Measurements from ENCODE around the gene JADE2.
A peak's percentile ranks its signal among the peaks of the same experiment; 100 is the strongest.
"Not testable (repeated sequence)": the region's sequence is repeated elsewhere in the genome, so short reads cannot be mapped to it uniquely, and the experiment has no call there.

JADE2 gene

DNA sequence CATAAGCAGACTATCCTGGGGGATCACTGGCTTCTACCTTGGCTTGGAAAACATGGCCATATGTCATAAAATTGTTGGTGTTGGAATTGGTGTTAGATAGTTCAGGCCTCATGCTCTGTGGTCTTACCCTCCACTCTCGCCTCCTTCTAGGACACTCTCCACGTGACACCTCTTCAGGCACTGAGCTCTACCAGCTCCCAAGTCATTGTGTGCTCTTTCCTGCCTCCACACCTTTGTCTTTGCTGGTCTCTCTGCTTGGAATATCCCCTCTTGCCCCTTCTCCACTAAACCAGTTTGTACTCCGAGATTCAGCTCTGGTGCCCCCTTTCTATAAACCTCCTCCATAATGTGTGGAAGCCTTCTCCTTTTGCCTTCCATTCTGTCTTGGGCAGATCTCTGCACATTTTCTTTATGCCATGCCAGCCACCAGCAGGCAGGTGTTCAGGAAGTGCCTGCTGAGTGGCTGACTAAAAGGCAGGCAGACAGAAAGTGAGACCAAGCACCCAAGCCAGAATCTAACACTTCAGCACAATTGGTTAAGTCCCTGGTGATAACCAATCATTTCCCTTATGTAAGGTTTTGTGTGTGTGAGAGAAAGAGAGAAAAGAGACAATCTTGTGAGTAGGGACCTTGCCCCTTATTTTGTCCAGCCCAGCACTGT lies 69.5 kb downstream of the JADE2 start:
- peak in 1 of 3 experiments; percentile 48 for DNase-seq

DNA sequence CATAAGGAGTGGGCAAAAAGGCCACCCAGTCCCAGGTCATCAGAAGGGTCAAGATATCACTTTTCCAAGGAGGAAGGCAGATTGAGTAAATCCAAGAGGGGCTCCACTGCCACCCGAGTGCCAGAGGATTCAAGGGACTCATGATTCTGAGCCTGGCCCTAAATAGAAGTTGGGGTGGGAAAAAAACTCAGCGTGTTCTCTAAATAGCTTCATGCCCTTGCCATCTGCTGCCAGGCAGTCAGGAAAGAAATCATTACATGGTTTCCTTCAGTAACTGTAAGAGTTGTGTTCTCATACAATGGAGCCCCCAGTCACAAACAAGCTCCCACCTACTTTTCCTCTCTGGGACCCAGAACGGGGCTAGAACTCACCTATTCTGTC lies 70.0 kb downstream of the JADE2 start:
- no peak for DNase-seq

DNA sequence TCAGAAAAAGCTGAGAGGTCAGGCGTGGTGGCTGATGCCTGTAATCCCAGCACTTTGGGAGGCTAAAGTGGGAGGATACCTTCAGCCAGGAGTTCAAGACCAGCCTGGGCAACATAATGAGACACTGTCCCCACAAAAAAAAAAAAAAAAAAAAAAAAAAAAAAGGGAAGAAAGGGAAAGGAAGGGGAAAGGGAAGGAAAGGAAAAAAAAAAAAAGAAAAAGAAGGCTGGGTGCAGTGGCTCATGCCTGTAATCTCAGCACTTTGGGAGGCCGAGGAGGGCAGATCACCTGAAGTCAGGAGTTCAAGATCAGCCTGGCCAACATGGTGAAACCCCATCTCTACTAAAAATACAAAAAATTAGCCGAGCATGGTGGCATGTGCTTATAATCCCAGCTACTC lies 74.3 kb downstream of the JADE2 start:
- DNase-seq, result not testable (repeated sequence)

DNA sequence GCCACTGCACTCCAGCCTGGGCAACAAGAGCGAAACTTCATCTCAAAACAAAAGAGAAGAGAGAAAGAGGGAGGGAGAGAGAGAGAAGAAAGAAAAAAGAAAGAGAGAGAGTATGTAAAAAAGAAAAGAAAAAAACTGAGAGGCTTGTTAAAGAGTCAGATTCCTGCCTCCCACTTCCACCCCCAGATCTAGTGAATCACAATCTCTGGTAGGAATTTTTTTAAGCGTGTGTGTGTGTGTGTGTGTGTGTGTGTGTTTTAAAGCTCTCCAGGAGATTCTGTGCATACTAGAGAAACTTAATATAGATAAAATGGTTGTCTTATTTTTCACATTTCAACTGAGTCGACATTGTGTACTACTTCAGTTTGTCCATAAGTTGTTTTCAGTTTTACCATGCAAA lies 75.1 kb downstream of the JADE2 start:
- no peak for DNase-seq

DNA sequence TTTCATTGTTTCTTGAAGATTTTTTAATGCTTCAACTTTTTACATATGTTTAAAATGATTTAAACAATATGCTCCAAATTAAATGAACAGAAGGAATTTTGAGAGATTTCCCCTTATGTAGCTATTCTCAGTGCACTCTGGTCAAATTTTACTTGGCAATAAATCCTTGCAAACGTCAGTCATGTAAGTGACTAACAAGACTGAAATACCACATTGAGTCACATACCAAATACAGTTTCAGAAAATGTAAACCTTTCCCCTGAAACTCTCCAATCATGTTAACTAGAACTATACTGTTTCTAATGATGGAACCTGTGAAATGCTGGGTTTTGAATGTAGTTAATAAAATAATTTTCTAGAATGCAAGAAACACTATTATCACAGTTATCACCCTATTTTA lies 77.6 kb downstream of the JADE2 start:
- no peak for DNase-seq

DNA sequence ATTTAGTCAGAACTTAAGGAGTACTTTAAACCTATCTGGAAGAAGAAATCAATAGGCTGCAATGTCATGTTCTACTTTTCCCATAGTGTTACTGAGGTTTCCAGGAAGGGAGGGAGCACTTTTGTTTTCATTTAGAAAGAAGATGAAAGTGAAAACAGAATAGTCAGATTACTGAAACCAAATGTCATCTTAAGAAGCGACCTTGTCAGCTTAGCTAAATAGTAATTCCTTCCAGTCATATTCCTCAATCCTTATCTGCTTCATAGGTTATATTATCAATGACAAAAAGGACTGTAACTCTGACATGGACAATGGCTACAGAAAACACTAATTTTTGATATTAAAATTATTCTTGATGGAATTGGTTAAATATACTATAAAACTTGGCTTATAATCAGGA lies 79.4 kb downstream of the JADE2 start:
- no peak for DNase-seq

DNA sequence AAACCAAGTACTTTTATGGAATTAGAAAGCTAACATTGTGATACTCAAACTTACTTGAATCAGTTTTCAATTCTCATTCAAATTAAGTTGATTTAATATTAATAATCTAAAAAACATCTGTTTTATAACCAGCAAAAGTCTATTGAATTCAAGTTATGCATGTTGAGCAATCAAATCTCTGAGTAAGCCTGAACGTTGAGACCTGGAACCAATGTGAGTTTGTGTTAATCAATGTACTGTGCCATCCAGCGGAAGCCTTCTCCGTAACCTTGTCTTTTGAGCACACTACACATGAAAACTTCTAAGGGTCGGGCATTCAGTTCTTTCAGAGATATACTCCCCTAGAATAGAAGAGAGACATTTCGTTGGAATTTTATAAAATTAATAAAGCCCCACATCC lies 81.3 kb downstream of the JADE2 start:
- DNase-seq, result no peak

DNA sequence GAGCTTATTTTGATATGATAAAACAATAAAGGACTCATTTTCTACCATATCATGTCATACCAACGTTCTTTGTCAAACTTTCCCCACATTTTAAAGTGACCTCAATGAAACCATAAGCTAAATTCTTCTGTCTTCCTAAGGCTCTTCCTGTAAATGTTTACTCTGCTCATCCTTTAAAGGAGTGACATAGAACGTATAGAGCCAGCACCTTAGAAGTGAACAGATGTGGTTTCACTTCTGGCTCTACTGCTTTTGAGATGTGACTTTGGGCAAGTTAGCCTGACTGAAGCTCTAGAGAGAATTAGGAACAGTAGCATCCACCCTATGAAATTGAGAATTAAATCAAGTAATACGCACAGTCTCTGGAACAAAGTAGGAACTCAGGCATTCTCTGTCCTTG lies 83.1 kb downstream of the JADE2 start:
- DNase-seq, result no peak

DNA sequence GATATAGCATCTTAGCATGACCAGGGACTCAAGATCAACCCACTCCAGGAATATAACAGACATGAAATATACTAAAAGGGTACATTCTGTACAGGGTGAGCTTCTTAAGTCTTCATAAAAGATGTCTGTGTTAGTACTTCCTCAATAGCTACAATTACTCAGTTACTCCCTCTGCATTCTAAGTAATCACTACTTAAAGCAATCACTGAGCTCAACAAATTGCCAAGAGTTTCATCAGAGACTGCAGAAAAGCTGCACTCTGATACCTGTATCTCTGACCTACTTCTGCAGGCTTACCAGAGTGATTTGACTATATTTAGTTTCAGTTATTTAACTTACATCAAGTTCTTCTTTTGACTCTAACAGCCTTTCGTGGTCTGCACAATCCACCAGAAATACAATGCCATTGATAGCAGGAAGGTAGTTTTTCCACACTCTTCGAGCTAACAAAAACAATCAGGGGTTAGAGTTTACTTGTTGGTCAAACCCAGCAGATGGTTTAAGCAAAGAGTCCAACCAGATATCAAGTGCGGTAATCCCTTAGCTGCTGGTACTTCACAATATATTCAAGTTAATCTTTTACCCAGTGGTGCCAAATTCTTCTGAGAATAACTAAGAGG lies 83.9 kb downstream of the JADE2 start:
- DNase-seq, result no peak

DNA sequence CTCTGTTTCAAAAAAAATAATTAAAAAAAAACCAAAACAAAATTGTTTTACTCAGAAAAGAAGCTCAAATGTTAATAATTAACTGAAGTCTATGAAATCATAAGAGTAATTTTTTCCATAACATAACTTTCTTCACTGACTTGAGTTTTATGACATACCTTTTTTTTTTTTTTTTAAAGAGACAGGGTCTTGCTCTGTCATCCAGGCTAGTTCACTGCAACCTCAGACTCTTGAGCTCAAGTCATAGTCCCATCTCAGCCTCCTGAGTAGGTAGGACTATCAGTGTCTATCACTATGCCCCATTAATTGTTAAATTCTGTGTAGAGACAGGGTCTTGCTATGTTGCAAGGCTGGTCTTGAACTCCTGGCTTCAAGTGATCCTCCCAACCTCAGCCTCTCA lies 85.3 kb downstream of the JADE2 start:
- no peak for DNase-seq

DNA sequence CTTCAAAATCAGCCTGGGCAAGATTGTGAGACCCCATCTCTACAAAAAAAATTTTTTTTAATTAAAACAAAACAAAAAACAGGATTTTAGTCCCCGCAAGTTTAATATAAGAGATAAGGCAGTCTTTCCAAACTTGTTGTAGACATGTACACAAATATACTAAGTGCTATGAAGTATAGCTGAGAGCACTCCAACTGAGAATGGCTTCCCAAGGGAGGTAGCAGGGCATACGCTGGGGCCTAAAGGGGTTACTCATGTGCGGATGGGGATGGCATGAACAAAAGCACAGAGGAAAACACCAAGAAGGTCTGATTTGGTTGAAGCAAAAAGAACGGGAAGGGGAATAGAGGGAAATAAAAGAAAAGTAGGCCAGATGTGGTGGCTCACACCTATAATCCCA lies 86.0 kb downstream of the JADE2 start:
- peak in 1 of 3 experiments; percentile 4 for DNase-seq

DNA sequence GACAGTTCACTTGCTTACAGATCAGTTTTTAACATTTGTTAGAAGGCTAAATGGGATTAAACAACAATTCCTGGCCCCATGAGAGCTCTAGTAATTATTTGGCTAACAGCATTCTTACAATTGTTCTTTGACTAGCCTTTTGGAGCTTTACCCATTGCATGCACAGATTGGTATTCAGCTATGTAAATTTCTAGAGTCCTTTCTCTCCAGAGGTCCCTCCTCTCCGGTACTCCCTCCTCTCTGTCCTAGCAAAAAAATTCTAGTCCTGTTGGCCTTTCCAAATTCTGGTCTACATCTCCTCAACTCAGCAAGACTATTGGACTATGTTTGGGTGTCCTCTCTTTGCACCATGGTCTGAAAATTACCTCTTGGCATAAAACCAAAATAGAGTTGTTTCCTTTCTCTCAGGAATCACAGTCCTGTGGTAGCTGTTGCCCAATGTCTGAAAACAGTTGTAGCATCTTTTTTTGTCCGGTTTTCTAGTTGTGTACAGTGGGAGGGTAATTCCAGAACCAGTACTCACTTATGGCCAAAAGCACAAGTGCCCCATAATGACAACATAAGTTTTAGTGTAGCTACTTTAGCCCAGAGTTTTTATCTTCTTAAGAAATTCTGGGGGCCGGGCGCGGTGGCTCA lies 89.1 kb downstream of the JADE2 start:
- no peak for DNase-seq

DNA sequence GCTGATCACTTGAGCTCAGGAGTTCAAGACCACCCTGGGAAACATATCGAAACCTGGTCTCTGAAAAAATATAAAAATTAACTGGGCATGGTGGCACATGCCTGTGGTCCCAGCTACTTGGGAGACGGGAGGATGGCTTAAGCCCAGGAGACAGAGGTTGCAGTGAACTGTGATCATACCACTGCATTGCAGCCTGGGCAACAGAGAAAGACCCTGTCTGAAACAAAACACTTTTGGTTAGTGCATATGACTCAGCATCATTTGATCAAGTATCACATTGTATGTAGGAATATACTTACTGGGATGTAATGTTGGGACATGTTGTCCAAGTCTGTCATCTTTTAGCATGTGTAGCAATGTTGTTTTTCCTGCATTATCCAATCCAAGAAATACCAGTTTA lies 95.2 kb downstream of the JADE2 start:
- no peak for DNase-seq

DNA sequence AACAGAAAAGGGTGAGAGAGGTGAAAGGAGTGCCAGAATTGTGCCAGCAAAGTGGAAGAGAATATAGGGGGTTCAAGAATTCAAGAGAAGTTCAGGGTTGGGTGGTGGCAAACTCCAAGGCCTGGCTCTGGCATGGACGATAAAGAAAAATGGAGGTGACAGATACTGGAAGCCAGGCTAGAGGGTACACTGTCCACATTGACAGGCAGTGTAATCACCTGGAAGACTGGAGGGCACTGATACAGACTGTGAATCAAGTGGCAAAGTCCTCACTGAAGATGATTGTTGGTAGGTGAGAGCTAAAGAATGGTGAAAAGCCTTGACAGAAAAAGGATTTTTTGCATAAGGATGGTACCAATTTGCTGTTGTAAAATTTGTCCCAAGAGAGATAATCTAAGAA lies 100.1 kb downstream of the JADE2 start:
- no peak for DNase-seq

DNA sequence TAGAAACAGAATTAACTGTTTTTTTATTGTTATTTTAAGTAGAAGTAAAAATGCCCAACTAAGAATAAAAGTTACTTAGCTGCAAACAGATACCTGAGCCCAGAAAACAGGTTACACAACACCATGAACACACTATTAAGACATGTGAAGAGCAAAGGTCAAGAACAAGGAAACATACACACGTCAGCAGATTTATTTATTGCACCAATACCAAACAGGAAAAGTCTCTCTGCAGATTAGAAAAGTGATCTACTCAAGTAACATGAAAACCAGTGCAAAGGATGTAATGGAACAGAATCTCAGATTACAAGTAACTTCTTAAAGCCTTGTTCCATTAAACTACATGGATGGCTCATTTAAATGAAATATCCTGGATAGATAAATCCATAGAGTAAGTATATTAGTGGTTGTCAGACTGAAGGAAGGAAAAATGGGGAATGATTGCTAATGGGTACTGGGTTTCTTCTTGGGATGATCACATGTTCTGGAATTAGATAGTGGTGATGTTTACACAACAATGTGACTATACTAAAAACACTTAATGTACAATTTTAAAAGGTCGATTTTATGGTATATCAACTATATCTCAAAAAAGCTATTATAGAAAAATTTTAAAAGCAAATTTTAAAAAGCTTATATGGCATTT lies 101.0 kb downstream of the JADE2 start:
- no peak for DNase-seq

Data from NCI-H1417 (cell line).